ENCODE data around the gene FBXL16.

The FBXL16 gene

DNA sequence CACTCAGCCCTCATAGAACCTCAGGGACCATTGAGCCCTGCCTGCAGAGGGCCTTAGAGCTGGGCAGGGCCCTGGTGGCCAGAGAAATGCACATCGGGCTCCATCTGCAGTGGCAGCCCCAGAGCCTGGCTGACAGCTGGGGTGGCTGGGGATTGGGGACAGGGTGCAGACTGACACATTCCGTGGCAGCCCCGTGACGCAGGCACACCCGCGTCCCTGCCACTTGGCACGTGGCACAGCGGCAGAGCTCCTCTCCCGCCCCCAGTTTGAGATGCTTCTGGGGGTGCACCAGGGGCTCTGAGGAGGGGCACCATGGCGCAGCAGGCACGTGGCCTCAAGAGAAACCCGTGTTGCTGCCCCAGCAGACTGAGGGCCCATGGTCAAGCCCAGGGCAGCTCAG lies 2.2 kb downstream of the FBXL16 start:
- POLR2A ChIA-PET (ENCODE audit: low non-redundant PET), result interaction anchor here (0.6 to 1.3 kb wide), 2 partner anchors 10 to 109 kb away, joined by 3 to 5 read pairs; no protein-coding TSS in a partner anchor
- TF ChIP-seq, protein P1, sequence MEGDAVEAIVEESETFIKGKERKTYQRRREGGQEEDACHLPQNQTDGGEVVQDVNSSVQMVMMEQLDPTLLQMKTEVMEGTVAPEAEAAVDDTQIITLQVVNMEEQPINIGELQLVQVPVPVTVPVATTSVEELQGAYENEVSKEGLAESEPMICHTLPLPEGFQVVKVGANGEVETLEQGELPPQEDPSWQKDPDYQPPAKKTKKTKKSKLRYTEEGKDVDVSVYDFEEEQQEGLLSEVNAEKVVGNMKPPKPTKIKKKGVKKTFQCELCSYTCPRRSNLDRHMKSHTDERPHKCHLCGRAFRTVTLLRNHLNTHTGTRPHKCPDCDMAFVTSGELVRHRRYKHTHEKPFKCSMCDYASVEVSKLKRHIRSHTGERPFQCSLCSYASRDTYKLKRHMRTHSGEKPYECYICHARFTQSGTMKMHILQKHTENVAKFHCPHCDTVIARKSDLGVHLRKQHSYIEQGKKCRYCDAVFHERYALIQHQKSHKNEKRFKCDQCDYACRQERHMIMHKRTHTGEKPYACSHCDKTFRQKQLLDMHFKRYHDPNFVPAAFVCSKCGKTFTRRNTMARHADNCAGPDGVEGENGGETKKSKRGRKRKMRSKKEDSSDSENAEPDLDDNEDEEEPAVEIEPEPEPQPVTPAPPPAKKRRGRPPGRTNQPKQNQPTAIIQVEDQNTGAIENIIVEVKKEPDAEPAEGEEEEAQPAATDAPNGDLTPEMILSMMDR (conservative IDR thresholded peaks at IDR 0.05; ENCODE audit: low read depth), result no peak
- DNase-seq (ENCODE audit: low spot score), result no peak
- CTCF ChIA-PET, result interaction anchor here (0.9 kb wide), 1 partner anchor 82 kb away, joined by 3 read pairs; no protein-coding TSS in a partner anchor
- no peak overlapping the region; the same call in 1 of the 2 replicates for H3K27ac ChIP-seq

DNA sequence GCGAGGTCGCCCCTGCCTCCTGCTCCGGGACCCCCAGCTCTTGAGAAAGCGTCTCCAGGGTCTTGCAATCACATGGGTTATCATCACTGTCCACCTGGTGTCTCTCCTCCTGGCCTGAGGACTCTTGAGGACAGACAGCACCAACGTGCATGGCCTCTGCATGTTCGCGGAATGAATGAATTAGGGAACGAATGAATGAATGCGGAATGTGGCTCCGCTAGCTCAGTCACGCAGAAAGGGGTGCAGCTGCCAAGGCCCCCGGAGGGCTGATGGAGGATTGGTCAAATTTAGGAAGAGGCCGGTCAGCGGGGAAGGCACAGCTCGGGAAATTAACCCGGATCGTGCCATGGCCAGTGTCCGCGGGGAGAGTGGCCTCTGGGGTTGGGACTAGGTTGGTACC lies 3.3 kb downstream of the FBXL16 start:
- POLR2A ChIA-PET (ENCODE audit: low non-redundant PET), result interaction anchor here (1.3 kb wide), 1 partner anchor 11 kb away, joined by 5 read pairs; no protein-coding TSS in a partner anchor
- H3K27ac ChIP-seq, result no peak overlapping the region
- TF ChIP-seq, protein P1 (conservative IDR thresholded peaks at IDR 0.05; ENCODE audit: low read depth), result no peak
- DNase-seq (ENCODE audit: low spot score), result no peak
- CTCF ChIA-PET, result no interaction called here

DNA sequence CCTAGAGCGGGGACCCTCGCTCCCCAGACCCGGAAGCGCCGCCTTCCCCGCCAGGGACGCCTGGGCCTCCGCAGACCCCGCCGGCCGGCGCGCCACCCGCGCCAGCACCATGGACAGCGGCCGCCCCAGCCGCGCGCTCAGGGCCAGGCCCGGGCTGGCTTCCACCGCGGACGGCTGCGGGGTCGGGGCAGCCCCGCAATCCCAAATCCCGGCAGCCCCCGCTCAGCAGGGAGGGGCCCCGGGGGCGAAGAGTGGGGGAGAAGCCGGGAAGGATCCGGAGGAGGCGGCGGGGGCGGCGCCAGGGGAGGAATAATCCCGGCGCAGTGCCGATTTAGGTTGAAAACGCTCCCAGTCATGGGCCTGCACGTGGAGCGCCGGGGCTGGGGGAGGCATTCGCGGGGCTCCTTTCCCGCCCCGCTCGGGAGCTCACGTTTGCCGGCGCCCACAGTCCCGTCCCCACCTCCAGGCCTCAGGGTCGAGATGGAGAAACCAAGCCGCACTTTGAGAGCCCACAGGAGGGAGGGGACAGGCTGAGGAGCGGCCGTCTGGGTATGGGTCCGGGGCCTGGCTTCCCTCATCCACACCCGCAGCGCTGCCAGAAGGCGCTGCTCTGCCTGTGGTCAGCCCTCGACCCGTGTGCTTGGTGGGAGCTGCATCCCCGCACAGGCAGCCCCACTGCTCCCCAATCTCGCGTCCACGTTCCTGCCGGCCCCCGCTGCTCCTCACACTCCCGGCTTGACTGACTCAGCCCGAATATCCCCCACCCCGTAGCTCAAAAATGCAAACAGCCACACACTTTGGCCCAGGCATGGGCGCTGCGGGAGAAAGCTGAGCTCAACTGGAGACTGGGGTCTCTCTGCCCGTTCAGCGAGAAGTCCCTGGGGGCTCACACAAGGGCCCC lies 4.7 kb downstream of the FBXL16 start:
- TF ChIP-seq, protein P1 (conservative IDR thresholded peaks at IDR 0.05; ENCODE audit: low read depth), result no peak
- POLR2A ChIA-PET (ENCODE audit: low non-redundant PET), result no interaction called here
- CTCF ChIA-PET, result interaction anchor here (0.7 to 0.9 kb wide), 2 partner anchors 9 to 14 kb away, joined by 3 read pairs; no protein-coding TSS in a partner anchor
- no peak overlapping the region for H3K27ac ChIP-seq
- DNase-seq (ENCODE audit: low spot score), result no peak

DNA sequence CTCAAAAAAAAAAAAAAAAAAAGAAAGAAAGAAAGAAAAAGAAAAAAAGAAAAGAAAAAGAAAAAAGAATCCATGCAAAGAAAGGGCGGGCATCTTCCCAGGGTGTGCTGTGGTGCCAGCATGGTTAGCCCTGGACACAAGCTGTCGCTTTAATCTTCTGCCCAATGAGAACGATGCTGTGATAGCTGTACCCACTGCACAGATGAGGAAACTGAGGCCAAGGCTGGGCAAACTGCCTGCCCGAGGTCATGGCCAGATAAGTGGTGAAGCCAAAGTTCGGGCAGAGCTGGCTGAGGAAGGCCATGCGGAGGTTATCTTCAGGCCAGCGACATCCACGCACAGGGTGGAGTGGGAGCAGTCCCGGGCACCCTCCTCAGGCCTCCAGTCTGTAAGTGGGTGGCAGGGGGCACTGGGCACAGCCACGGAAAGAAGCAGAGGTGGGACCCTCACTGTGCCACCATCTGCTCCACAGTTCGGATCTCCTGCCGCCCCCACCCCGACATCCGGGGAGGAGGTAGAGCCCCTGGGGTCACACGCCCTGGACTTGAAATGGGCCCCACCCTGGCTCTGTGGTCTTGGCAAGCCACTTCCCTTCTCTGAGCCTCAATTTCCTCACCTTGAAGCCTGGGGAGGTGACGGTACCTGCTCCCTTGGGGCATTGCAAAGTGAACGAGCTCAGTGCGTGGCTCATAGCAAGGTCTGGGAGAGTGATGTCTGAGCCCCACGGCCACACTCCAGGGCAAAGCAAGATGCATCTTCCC lies 6.5 kb downstream of the FBXL16 start:
- no peak overlapping the region for H3K27ac ChIP-seq
- TF ChIP-seq, protein P1 (conservative IDR thresholded peaks at IDR 0.05; ENCODE audit: low read depth), result no peak
- DNase-seq (ENCODE audit: low spot score), result no peak
- ChIA-PET POLR2A (ENCODE audit: low non-redundant PET) (no interaction called here), CTCF (no interaction called here)

DNA sequence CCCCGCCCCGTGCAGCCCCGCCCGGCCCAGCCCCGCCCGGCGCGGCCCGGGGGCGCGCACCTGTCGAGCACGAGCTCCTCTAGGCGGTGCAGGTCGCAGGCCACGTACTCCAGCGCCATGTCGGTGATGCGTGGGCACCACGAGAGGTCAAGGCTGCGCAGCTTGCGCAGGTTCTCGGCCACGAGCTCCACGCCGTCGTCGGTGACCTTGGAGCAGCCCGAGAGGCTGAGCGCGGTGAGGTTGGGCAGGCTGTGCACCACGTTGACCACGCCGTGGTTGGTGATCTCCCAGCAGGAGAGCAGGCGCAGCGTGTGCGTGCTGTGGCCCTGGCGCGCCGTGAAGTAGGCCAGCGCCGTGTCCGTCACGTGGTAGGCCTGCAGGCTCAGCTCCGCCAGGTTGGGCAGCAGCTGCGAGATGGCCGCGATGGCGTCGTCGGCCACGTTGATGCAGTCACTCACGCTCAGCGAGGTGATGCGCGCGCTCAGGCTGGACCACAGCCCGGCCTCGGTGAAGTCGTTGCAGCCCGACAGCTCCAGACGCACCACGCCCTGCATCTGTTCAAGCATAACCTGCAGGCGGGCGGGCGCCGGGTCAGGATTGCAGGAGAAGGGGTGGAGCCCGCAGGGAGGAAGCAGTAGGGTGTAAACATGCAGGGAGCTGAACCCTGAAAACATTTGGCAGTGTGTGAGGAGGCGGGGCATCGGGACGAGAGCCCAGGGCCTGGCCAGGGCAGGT lies 10.1 kb downstream of the FBXL16 start:
- peak overlapping the region; percentile 99 for H3K27ac ChIP-seq
- peak; percentile 82 for DNase-seq (ENCODE audit: low spot score)
- POLR2A ChIA-PET (ENCODE audit: low non-redundant PET), result interaction anchor here (0.6 to 1.9 kb wide), 4 partner anchors 11 to 45 kb away, joined by 3 to 9 read pairs (median 6); partner anchors contain the start of genes CIAO3 and JMJD8
- CTCF ChIA-PET, result interaction anchor here (0.7 to 1.0 kb wide), 2 partner anchors 24 to 299 kb away, joined by 3 read pairs; no protein-coding TSS in a partner anchor
- TF ChIP-seq, protein P1 (conservative IDR thresholded peaks at IDR 0.05; ENCODE audit: low read depth), result no peak
